ENCODE data around the gene FRAT1. TPM values are rescaled to one million over a fixed set of nuclear protein-coding genes. Genes with fewer than 3 reads are reported as not detected.
"Not testable (repeated sequence)": the region's sequence is repeated elsewhere in the genome, so short reads cannot be mapped to it uniquely, and the experiment has no call there.

Gene FRAT1
- total RNA-seq, 1 experiment from 2014 or later: 1.1 TPM

DNA sequence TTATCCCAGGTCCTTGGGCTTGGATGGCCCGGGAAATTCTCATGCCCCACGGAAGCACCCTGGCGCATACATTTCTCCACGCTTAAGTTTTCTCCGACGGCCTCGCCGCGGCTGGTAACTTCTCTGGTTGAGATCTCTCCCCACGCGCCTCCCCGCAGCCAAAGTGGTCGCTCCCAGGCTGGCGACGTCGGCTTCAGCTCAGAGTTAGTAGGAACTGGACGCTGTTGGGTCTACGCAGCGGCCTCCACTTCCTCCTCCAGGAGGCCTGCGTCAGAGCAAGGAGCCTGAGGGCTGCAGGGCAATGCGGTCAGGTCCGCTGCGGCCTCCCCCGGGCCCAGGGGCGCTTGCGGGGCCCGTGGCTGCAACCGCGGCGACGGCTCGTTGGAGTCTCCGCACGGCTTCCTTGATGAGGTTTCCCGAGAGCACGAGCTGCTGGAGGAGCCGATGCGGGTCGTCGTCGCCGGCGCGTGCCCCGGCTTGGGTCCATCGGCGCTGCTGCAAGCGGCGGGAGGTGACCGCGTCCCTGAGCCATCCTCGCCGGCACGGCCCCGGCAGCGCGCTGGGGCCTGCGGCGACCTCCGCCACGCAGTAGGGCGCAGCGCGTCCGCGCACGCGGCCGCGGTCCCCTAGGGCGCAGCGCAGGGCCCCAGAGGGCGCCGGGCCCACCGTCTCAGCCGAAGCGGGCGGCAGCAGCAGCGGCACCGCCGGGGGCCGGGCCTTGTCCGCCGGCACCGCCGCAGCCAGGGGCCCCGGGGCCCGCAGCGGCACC, 14.7 kb downstream of the FRAT1 start:
- no peak for DNase-seq (ENCODE audit: extremely low read depth, low read depth)

DNA sequence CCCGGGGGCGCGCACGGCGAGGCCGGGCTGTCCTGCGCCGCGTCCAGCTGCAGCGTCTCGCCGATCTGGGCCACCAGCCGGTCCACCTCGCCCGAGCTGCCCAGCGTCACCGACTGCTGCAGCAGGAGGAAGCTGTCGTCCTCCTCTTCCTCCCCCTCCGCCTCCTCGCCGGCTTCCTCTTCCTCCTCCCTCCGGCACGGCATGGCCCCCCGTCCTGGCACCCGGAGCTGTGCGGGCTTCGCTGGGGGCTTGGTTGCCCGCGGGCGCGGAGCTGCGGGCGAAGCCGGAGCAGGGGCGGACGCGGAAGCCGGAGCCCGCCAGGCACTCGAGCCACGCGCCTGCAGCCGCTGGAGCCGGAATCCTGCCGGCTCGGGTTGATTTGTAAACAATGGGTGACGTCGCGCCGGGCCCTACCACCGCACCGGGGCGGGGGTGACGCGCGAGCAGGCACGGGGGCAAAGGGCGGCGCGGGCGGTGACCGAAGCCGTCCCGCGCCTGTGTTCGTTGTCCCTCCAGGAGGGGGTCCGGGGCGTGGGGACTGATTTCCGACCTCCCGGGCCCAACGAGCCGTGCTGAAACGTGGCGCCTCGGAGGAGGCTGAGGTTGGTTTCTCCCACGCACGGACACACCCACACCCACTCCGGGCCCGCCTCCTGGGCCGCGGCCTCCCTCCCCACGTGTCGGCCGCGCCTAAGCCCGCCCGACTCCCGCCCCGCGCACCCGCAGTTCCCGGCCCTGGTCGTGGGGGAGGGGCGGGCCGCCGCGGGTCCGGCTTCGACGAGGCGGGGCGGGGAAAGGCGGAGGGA, 15.5 kb downstream of the FRAT1 start, which contains the start of gene FRAT2:
Gene FRAT2 (minus strand): TSS at position 360 of the 806 bp plus-strand sequence. CDS start 157 bp downstream, at position 203.
- DNase-seq (ENCODE audit: extremely low read depth, low read depth): peak; percentile 82

DNA sequence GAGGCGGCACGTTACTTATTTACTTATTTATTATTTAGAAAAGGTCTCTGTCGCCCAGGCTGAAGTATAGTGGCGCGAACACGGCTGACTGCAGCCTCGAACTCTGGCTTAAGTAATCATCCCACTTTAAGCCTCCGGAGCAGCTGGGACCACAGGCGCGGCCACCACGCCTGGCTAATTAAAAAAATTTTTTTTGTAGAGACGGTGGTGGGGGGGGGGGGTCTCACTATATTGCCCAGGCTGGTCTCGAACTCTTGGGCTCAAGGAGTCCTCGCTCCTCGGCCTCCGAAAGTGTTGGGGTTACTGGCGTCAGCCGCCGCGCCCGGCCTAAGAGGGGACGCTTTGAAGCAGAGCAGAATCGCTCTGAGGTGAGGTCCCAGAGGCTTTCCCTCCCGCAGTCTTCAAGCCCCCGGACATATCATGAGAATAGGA, 16.1 kb downstream of the FRAT1 start:
- no peak for DNase-seq (ENCODE audit: extremely low read depth, low read depth)

DNA sequence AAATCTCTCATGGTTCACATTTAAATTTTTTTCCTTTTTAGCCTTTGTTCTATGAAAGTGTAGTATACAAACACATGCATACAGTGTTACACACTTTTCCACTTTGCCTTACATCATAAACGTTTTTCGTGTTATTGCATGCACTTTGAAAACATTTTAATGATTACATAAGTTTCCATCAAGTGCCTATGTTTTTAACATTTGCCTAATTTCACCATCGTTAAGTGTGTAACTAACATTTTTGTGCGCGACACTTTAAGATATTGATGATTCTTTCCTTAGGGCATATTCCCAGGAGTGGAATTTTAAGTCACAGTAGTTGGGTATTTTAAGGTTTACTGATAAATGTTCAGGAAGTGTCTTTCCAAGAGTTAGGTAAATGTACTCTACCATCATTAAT, 16.9 kb downstream of the FRAT1 start:
- DNase-seq (ENCODE audit: extremely low read depth, low read depth): no peak

DNA sequence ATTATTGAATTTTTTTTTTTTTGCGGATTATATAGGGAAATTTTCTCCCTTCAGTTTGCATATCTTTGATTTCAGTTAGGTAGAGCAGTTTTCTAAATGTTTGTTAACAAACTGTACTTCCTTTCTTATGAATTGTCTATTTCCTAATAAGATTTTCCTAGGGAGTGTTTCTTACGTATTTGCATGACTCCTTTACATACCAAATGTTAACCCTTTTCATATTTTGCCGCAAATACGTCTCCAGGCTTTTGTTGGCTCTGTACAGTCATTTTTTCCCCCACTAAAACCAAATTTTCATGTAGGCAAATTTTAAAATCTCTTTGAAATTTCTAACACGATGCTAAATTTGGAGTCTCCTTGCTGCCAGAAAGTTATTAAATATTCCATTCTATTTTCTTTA, 17.4 kb downstream of the FRAT1 start:
- DNase-seq (ENCODE audit: extremely low read depth, low read depth): no peak

DNA sequence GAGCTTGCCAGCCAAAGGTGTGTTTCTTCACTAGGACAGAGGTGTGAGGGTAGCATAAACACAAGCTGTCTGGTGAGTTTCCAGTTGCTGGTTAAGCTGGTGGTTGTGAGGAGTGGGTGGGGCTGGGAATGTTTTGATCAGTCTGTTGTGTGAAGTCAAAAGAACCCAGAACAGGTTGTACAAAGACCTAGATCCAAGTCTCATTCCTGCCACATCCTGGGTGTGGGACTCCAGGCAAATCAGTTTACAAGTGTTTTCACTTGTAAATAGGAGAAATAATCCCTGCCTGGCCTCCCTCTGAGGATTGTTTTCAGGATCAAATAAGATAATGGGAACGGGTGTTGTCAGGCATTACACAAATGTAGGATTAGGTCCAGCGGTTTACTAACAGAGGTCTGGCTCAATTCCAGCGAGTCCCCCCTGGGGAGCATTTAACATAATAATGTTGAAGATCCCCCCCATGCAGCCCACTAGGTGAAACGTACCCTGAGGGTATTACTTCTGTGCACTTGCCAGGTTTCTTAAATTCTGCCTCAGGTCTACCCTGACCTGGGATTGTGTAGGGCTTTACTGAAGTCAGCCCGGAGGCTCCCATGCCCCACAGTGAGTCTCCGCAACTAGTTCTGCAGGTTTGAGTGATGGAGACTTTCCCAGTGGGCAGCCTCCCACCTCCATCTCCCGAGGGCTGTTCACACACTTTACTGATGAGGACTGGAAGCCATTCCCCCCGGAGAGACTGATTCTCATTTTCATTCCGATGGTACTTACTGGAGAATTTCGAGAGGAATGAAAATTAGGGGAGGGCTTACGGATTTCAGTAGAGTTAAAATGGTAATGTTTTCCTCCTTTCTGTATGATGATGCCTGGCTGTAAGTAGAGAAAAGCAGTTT, 18.1 kb downstream of the FRAT1 start:
- no peak for DNase-seq (ENCODE audit: extremely low read depth, low read depth)

DNA sequence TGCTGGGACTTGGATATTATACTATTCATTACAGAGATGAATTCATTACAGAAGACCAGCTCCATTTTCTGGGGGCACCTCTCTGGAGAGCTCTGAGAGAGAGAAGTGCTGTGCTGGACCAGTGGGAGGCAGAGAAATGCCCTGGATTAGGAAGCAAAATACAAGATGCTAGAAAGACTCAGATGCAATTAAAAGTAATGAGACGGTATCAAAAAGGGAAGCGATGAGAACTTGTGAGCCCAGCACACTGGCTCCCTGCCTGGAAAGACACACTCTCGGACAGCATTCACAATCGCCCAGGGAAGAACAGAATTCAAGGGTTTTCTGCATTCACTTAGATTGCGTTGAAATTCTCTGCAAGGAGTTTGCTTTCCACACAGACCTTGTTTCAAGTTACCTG, 19.0 kb downstream of the FRAT1 start:
- no peak for DNase-seq (ENCODE audit: extremely low read depth, low read depth)

DNA sequence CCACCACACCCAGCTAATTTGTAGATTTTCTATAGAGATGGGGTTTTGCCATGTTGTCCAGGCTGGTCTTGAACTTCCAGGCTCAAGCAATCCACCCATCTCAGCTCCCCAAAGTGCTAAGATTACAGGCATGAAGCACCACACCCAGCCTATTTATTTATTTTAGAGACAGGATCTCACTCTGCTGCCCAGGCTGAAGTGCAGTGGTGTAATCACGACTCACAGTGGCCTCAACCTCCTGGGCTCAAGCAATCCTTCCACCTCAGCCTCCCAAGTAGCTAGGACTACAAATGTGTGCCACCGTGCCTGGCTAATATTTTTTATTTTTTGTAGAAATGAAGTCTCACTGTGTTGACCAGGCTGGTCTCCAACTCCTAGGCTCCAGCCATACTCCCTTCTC, 22.3 kb downstream of the FRAT1 start:
- no peak for DNase-seq (ENCODE audit: extremely low read depth, low read depth)

DNA sequence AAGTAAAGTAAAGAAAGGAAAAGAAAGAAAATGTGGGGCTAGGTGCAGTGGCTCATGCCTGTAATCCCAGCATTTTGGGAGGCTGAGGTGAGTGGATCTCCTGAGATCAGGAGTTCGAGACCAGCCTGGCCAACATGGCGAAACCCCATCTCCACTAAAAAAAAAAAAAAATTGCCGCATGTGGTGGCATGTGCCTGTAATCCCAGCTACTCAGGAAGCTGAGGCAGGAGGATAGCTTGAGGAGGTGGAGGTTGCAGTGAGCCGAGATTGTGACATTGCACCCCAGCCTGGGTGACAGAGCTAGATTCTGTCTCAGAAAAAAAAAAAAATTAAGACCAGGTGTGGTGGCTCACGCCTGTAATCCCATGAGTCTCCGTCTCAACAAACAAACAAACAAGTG, 24.6 kb downstream of the FRAT1 start:
- not testable (repeated sequence) for DNase-seq (ENCODE audit: extremely low read depth, low read depth)

DNA sequence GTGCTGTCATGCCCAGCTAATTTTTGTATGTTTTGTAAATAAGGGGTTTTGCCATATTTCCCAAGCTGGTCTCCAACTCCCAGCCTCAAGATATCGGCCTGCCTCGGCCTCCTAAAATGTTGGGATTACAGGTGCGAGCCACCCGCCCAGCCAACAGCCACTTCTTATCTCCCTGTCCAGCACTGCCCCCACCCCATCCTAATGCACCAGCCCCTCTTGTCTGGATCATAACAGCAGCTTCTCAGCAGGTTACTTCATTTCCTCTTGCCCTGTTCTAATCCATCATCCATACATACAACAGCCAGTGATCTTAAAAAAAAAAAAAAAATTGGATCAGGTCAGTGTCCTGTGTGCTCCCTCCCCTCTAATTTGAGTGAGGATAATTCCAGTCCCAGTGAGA, 28.2 kb downstream of the FRAT1 start:
- no peak for DNase-seq (ENCODE audit: extremely low read depth, low read depth)

DNA sequence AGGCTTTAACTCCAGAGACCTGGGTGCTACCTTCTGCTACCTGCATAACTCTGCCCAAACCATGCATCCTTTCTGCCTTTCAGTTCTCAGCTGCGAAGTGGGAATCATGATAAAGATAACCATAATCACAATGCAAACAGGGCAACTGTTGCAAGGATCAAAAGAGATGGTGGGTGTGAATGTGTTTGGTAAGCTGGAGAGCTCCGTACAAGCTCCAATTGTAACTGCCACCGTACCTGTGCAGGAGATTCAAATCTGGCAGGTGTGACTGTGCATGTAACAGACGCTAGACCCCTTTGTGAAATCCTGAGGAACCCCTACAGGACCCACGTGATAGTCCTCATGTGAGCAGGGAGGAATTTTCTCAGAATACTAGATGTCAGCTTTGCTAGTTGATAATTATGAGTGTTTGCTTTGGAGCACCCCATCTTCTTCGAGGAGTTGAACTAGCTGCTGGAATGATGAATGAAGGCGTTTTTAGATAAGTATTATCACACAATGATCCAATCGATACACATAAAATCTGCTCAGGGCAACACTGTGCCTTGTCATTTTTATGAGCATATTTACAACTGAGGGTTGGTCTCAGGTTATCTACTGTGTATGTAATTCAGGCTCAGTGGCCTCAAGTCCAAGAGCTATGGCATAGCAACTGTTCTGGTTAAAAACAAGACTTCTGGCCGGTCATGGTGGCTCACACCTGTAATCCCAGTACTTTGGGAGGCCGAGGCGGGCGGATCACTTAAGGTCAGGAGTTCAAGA, 30.9 kb downstream of the FRAT1 start:
- no peak for DNase-seq (ENCODE audit: extremely low read depth, low read depth)

DNA sequence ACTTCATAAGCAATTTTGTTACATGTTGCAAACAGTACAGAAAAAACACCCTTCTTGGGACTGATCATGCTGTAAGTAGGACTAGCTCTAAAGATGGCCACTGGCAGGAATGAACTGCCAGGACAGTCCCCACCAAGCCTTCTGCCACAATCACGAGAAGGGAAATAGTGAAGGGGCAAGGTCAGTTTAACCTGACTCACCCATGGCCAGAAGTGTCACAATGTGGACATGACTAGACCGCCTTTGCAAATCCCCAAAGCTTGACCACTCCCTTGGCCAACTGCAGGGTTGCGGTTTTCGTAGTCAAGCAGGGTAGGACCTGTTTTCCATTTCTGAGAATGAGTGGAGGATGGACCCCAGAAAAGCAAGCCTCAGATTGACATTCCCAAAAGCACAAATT, 34.9 kb downstream of the FRAT1 start:
- no peak for DNase-seq (ENCODE audit: extremely low read depth, low read depth)

DNA sequence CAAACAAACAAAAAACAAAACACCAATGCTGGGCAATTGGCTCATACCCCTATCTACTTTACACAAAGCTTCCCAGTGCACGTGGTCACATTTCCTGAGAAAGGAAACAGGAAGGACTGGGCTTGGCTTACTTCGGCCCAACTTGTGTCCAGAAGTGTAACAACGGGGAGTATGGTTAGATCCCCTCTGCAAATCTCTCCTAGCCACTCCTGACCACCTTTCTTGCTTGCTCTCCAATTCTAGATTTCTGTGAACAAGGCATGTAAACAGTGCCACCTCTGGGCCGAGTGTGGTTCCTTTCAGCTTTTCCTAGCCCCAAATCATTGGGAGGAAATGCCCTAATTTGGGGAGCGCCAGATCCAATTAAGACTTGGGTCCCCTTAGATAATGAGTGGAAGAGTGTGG, 36.5 kb downstream of the FRAT1 start:
- no peak for DNase-seq (ENCODE audit: extremely low read depth, low read depth)

DNA sequence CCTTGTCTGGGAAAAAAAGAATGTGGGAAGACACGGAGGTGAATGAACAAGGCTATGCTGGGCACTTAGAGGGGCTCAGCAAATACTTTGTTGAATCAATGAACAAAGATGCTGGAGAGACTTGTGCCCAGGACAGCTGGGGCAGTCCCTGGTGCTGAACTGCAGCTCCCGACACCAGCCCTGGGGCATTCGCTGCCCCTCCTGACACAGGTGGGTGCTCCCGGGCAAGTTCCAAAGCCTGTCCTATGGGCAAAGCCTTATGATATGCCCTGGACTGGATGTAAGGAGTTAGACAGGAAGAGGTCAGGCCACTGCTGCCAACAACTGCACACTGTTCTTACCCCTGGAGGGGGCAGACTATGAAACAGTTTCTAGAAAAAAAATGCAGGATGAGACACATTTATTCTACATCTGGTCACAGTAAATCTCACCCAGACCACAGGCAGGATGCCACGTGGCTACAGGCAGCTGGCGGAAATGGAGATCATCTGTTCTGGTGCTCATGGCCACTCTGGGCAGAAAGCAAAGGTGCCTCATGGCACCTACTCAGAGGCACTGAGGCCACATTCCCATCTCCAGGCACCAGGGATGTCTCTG, 37.3 kb downstream of the FRAT1 start:
- DNase-seq (ENCODE audit: extremely low read depth, low read depth): no peak

DNA sequence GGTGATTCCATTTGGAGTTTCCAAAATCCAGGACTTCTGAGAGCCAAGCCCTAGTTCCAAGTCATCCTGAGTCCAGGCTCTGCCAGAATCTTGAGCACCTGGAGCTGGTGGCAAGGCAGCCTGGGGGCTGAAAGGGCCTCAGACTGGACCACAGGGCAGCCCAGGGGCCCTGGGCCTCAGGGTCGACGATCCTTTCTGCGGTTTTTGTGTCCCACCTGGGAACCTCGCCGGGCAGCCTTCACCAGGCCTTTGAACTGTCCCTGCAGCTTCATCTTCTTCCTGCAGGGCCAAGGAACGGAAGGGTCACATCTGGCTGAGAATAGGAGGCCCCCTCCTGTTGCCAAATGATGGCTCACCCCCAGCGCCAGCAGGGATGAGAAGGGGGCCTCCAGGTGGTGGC, 37.8 kb downstream of the FRAT1 start:
- no peak for DNase-seq (ENCODE audit: extremely low read depth, low read depth)

DNA sequence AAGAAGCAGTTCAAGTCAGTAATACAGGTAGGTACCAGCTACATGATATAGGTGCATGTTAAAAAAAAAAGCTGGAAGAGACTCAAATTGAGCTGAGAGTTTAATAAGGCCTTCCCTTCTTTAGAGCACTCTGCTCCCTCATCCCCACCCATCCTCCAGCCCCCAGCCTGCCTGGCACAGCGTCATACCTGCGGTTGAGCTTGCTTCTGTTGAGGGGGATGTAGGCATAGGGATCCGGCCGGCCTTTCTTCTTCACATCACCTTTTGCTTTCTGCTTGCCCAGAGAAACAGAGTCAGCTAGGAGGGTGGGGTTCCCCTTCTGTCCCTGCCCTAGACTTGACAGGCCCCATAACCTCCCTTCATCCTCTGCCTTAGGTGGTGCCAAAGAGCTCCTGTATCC, 39.3 kb downstream of the FRAT1 start:
- no peak for DNase-seq (ENCODE audit: extremely low read depth, low read depth)

DNA sequence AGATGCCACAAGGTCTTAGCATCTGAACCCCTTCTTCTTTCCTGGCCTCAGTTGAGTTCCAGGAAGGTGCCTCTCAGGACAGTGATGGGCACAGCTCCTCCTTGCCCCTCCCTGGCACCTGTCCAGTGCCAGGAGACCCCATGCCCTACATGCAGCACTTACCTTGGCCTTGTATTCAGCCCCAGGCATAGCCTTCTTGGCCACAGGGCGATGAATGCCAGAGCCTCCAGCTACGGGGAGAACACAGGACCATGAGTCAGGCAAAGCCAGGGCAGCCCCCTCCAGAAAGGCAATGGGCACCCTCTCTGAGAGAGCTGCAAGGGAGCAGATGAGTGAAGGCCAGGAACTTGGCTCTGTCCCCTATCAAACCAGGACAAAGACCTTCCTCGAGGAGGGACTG, 39.7 kb downstream of the FRAT1 start:
- no peak for DNase-seq (ENCODE audit: extremely low read depth, low read depth)

DNA sequence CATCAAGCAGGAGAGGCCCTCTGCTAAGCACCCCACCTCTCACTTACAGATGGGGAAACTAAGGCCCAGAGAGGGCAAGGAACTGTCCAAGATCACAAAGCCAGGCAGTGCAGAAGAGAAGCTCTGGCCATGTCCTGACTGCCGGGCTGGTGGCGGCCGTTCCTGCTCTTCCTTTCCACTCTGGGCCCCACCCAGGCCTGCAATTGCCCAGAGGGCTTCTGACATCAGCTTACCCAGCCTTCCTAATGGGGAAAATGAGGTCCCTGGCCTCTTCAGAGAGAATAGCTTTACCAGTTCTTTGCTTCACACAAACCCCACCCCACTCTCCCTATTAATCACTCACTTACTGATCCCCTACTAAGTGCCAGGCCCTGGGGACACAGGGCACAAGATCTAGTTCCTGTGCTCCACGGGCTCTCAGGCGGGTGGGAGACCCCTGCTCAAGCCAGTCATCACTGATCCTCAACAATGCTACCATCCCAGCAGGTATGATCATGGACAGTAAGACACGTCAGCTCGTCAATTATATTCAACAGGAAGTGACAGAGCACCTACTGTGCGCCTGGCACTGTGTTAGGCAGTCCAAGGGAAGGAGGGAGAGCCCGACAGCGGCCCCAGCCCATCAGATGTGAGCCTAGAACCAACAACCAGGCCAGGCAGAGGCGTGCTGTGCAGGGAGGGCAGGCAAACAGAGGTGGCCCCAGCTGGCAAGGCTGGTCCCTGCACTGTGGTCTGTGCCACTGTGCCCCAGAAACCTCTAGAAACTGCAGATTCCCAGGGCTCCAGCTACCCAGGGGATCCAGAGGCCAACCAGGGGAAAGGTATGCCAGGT, 41.9 kb downstream of the FRAT1 start:
- no peak for DNase-seq (ENCODE audit: extremely low read depth, low read depth)

DNA sequence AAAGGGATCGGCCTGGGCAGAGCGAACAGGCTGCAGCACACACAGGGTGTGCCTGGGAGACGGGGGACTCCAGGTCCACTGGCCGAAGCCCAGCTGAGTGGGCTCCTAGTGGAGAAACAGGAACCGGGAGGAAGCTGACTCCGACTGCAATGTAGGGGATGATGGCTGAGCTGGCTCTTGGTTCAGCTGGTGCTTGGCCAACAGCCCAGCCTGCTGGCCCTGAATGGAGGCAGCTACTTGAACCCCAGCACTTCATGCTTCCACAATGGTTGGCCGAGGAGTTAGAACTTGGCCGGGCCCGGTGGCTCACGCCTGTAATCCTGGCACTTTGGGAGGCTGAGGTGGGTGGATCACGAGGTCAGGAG, 42.4 kb downstream of the FRAT1 start:
- DNase-seq (ENCODE audit: extremely low read depth, low read depth): no peak
